NCI-H2029 treated with DMSO at 0.1 percent for 48 hours (cell line): ENCODE results near the gene TRIM52.

ENCODE experiments used
- DNase-seq: peaks from one replicate; lab custom pipeline; 2025; lab: John Stamatoyannopoulos, UW

The TRIM52 gene

DNA sequence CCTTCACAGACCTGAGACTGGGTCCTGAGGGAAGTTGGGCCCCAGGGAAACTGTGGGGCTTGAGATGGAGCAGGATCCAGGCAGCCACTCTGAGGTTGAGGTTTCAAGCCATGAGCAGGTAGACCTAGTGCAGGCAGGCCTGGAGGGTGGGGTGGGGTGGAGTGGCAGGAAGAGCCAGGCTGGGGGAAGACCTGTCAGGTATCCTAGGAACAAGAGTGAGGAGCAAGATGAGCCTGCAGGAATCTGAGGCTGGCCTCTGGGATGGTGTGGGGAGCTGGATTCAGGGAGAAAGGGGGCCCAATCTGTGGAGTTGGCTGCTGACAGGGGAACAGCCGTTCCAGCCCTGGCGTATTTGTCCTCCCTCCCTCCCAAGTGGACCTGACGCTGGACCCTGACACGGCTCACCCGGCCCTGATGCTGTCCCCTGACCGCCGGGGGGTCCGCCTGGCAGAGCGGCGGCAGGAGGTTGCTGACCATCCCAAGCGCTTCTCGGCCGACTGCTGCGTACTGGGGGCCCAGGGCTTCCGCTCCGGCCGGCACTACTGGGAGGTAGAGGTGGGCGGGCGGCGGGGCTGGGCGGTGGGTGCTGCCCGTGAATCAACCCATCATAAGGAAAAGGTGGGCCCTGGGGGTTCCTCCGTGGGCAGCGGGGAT lies 27.0 kb downstream of the TRIM52 start:
- no peak for DNase-seq

DNA sequence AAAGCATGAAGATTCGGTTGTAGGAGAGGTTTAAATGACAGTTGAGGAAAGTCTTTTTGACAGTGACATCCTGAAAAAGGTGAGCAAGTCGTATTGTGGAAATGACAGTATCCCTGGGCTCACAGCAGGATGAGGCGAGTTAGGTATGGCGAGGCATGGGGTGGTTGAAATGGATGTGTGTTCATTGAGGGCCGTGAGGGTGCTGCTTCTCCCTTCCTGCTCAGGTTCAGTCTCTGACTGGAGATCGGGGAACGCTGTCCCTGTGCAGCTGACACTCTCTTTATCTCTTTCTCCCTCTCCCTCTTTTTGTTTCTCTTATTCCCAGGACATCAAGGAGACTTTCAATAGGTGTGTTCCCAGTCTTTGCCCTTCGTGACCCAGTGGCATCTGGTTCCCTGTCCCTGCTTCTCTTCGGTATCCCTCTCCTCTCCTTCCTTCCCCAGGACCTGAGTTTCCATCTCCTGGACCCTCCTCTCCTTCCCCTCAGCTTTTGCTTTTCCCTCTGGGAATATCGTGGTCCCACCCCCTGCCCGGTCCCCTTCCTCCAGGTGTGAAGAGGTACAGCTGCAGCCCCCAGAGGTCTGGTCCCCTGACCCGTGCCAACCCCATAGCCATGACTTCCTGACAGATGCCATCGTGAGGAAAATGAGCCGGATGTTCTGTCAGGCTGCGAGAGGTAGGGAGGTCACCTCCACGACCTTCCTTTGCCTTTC lies 27.7 kb downstream of the TRIM52 start:
- no peak for DNase-seq

DNA sequence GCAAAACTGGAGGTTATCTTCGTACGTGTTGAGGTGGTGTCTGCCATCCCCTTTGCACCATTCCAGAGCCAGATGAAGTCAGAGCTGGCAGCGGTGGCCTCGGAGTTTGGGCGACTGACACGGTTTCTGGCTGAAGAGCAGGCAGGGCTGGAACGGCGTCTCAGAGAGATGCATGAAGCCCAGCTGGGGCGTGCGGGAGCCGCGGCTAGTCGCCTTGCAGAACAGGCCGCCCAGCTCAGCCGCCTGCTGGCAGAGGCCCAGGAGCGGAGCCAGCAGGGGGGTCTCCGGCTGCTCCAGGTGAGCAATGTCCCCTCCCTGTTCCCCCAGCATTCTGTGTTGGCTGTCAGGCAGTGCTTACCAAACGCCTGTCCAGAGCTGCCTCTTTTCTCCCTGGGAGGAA lies 28.4 kb downstream of the TRIM52 start:
- no peak for DNase-seq

DNA sequence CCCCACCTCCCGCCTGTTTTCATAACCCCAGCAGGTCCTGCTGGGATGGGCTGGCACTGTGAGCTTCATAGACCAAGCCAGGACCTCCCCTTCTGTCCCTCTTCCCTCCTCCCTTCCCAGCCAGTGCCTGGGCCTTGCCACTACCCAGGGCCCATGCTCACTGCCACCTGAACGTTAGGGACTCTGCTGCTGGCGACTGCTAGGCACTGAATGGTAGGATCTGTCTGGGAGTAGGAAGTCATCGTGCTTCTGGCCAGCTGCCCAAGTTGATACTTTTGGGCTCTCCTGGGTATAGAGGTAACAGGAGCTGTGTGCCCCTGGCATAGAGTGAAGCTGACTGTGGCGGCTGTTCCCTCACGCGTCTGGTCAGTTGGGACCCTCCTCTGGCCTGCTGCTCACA lies 29.5 kb downstream of the TRIM52 start:
- no peak for DNase-seq

DNA sequence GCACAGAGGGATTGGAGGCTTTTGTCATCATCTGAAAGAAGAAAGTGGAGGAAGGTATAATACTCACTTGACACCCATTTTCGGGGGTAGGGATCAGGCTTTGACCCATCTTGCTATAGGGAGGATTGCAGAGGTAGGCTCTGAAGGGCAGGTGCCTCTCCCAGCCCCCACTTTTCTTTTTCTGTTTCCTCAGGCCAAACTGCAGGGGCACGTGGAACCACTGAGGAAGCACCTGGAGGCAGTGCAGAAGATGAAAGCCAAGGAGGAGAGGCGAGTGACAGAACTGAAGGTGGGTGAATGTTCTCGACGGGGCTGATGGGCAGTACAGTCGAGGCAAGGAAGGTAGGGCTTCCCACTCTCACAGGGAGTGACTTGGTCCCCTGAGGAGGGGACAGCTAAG lies 30.4 kb downstream of the TRIM52 start:
- DNase-seq, result no peak

DNA sequence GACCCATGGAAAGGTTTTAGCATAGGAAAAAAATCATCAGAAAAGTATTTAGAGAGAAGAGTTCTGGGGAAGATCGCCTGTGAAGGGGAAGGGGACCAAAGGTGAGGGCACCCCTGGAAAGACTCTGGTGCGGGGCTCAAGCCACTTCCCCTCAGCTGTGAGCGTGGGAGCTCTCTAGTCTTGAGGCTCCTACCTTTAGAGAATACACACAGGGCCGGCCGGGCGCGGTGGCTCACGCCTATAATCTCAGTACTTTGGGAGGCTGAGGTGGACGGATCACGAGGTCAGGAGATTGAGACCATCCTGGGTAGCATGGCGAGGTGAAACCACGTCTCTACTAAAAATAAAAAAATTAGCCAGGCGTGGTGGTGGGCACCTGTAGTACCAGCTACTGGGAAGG lies 30.9 kb downstream of the TRIM52 start:
- no peak for DNase-seq

DNA sequence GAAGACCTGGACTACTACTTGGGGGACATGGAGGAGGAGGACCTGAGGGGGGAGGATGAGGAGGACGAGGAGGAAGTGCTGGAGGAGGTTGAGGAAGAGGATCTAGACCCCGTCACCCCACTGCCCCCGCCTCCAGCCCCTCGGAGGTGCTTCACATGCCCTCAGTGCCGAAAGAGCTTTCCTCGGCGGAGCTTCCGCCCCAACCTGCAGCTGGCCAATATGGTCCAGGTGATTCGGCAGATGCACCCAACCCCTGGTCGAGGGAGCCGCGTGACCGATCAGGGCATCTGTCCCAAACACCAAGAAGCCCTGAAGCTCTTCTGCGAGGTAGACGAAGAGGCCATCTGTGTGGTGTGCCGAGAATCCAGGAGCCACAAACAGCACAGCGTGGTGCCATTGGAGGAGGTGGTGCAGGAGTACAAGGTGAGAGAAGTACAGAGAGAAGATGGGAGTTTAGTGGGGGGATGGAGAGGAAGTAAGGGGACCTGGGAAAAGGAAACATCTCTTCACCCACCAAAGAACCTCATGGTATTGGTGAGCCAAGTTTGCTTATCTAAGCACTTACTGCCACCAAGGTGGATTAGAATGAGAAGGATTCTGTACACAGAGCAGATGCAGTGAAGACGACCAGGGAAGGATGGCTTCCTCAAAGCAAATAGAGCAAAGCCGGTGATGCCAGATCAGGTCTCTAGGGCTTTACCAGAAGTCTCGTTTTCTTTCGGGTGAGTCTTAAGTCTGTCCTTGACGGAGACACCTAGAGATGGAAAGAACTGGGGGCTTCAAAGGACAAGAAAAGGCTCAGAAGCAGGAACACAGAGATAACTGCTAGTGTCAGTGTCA lies 36.3 kb downstream of the TRIM52 start:
- no peak for DNase-seq

DNA sequence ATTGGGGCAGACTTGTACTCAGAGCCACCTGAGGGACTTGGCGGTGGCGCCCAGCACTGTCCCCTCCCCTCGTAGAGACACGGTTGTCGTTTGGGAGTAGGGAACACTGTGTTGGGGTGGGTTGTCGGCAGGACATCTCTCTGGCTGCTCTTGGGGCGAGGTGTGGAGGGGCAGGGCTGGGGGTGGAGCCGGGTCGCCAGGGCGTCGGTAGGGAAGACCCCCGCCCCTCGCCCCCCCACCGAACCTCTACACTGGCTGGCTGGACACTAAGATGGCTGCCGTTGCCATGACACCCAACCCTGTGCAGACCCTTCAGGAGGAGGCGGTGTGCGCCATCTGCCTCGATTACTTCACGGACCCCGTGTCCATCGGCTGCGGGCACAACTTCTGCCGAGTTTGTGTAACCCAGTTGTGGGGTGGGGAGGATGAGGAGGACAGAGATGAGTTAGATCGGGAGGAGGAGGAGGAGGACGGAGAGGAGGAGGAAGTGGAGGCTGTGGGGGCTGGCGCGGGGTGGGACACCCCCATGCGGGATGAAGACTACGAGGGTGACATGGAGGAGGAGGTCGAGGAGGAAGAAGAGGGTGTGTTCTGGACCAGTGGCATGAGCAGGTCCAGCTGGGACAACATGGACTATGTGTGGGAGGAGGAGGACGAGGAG lies 37.1 kb downstream of the TRIM52 start:
- no peak for DNase-seq

DNA sequence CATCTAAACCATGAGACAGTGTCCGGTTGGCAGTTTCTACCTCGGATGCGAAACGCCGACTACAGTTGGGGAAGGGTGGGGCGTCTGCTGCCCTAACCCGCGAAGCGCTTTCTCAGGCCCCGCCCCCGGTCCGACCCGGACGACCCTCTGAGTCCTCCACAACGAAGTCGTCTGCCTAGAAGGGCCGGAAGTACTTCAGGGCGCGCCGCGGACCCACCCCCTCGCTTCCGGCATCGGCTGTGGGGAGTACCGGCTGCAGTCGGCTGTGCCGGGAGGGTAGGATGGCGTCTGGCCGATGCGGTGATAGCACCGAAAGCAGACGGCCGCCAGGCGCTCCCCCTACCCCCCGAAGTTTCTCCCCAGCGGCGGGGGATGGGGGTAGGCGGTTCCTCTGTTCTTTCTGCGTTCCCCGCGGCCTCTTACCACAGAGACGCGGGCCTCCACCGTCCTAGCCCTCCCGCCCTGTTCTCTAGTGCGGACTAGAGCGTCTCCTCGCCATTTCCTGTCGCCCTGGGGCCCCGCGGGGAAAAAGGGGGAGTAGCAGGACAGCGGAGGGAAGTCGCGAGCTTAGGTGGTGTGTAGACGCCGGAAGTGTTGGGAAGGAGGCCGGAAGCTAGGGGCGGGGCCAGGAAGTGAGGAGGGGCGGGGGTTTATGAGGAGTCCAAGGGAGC lies 37.8 kb downstream of the TRIM52 start, which contains the start of gene TRIM41:
TSS of gene TRIM41 (plus strand) at position 224 of the 671 bp plus-strand sequence. CDS start 719 bp downstream, outside the sequence.
- no peak for DNase-seq

DNA sequence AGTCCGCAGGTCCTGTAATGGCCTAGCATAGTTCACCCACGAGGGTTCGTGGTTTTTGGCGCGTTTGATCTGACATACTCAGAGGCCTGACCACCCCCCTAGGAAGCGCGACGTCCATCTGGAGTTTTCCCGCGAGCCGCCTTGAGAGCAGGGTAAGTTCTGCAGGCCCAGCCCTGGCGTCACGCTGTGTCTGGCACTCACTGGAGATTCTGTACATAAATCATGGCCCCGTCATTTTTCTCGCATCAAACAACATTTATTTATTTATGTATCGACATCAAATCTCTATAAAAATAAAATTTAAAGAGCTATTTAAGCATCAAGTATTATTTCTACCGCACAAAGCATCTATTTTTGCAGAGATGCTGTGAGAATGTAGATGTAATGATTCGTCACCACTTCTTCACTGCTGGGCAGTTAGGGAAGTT lies 38.3 kb downstream of the TRIM52 start:
- DNase-seq, result no peak

DNA sequence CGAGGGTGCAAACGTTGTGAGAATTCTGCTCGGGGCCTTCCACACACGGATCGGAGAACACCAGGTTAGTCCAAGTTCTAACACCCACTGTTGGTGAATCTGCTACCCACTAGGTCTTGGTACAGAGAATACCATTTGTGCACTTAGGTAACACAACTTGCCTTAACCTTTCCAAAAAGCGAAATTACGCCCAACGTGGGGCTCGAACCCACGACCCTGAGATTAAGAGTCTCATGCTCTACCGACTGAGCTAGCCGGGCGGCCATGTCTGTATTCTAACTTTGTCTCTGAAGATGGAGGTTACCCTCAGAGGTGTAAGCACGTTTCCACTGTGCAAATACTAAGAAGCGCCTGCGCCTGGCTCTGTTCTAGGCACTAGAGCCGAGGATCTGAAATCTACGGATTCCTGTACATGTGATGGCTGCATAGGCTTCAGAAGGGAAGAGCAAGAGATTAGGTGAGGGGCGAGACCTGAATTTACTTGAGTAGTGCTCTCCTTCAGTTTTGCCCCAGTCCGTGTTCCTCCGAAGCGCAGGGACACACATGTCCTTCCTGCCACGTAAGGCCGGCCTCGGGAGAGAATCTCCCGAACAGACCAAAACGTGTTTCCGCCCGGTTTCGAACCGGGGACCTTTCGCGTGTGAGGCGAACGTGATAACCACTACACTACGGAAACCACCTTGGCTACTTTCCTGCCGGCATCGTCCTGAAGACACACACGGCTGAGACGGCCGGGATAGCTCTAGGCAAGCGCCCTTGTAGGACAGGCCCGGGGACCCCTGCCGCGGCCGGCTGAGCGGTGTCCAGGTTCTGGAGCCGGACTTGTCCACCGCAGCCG lies 38.9 kb downstream of the TRIM52 start:
- no peak for DNase-seq

DNA sequence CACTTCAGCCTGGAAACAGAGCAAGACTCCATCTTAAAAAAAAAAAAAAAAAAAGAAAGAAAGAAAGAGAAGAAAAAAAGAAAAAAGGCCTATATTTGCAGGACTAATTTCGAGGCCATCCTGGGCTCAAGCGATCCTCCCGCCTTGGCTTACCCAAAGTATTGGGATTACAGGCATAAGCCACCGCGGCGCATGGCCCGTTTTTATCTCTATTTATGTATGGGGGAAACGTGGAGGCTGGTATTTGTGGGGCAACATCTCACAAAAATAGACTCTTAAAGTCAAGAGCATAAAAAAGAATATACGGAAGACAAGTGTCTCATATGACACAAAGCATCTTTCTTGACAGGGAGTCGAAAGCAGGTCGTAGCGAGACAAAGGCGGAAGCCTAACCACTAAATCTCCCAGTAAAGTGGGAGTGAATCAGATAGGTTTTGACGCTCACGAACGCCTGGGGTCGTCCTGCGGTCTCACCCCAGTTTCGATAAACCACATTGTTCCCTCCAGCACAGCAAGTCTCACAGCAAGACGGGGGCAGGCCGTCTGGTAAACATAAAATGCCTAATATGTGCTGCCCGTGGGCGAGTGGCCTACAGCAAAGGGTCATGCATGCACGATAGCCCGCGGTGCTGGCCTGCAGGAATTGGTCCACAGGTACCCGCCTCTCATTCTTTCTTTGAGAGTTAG lies 39.7 kb downstream of the TRIM52 start:
- DNase-seq, result no peak

DNA sequence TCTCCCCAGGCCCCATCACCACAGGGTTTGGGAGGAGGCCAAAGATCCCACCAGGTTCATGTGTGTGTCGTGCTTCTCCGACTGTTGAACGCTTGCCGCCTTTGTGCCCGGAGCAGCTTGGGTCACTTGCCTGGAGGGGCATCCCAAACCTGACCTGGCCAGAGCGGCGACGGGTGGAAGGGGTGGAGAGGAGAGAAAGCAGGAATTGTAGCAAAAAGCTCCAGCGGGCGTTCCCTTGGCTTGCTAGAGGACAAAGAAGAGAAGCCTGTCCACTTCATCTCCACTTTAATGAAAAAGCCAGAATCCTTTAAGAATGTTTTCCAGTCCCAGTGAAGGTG lies 40.8 kb downstream of the TRIM52 start:
- DNase-seq, result no peak

DNA sequence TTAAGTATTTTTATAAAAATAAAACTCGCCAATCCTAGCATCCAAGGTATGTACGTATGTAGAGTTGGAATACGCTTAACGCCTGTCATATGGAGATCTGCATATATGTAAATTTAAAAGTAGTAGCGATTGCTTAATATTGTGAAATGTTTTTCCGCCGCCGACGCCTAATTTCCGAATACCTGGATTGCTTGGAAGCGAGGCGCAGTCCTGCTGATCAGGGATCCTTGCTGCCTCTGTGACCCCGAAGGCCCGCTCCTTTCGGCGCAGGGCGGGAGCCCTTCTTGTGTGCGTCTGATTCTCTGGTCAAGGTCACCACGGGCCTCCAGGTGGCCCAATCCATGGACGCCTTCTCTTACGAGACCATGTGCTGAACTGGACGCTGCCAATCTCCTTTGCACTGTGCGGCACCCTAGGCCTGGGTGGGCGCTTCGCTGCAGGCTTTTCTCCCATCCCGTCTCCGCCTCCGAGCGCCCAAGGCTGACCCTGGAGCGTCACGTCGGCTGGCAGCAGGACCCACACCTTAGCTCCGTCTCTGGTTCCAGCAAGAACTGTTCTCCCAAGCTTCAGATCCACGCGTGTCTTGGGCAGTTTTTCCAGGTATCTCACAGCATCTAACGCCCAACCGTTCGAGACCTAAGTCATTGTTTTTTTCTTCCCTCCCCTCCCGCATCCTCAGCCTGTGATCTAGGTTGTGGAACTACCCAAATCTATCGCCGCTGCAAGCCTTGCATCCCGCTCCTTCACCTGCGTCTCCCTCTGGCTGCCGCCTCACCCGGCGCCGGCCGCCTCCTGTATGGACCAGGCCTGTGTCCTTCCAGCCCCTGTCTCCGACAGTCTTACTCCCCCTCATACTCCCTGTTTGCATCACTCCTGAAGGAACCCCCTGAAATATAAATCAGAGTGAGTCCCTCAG lies 41.4 kb downstream of the TRIM52 start:
- DNase-seq, result no peak

DNA sequence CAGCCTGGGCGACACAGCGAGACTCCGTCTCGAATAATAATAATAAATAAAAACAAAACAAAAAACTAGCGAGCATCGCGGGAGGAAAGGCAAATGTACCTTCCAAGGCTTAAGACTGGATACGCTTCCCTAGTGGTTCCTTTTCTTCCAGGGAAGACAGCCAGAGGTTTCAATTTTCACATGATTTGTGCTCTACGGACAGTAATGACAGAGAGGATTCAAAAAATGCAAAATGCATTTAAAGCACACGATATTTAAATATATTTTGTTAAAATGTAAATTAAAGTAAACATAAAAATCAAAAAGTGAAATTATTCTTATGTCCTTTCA lies 42.2 kb downstream of the TRIM52 start:
- no peak for DNase-seq

DNA sequence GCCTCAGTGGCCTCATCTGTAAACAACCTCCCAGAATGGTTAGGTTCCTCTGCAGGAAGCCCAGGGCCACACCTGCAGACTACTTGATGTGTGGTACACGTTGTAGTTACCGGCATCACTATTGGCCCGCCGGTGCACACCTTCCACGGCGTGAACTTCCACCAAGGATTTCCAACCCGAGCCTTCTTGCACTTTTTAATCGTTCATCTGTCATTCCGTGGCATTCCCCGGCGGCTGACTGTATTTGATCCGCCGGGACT lies 43.2 kb downstream of the TRIM52 start:
- no peak for DNase-seq

DNA sequence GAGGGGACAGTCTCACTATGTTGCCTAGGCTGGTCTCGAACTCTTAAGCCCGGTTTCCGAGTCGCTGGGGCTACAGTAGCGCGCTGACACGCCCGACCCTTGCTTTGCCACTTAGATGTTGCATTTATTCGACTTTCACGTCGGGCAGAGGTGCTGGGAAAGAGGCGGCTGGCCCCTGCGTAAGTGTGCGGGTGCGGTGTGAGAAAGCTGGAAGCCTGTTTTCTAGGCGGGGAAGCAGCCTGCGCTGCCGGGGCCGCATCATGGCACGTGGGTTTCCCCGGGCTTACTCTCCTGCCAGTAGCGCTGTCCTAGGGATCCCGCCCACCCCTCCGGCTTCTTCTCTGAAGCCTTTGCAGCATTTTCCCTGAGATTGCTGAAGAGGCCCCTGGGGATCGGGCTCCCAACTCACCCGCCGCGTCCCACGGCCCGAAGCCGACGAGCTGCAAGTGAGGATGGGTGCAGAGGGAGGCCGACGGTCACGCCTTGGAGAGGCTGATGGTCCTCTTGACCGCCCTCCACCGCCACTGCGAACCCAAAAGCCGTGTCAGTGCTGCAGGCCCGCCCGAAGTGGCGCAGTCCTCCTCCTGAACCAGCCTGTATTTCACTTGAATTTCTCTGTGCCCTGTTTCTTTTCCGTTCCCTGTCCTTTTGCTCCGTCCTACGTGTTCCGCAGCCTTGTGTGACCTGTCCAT lies 43.7 kb downstream of the TRIM52 start:
- DNase-seq, result no peak

DNA sequence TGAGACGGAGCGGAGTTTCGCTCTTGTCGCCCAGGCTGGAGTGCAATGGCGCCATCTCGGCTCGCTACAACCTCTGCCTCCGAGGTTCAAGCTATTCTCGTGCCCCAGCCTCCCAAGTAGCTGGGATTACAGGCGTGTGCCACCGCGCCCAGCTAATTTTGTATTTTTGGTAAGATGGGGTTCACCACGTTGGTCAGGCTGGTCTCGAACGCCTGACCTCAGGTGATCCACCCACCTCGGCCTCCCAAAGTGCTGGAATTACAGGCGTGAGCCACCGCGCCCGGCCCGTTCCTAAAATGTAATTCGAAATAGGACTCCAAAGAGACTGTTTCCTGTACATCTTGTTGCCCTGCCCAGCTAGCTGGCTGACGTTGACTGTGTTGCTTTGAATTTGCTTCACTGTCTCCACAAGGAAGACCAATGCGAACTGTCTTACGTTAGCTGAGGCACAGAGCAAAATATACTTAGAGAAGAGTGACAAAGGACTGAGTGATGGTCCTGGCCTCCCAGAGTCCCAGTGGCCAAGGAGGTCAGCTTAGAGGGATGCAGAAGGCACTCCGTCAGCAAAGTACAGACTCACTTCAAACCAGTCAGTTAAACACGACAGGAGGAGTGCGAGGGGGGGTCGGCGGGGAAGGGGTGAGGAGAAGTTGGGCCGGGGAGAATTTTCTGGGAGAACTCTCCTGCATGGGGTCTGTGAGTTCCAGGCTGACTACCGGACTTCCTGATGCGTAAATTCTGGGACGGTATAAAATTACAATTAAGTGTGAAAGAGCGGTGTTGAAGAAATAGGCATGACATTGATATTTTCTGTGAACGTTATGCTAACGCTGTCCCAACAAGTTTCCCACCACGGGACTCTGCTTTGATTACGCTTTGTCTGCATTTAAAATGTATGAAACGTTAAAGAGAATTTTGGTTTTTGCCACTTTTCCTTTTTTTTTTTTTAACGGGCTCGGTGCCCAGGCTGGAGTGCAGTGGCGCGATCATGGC lies 44.6 kb downstream of the TRIM52 start:
- no peak for DNase-seq
